ENCODE results near the gene NLE1. TPM values are rescaled to one million over a fixed set of nuclear protein-coding genes. Genes with fewer than 3 reads are reported as not detected.

Gene NLE1
- total and polyA plus RNA-seq, 2 experiments from 2014 or later, result 6.8 to 18.5 TPM

- no peak for TF ChIP-seq EZH2 (IDR thresholded peaks at IDR 0.05; ENCODE audit: insufficient read depth, poor library complexity, severe bottlenecking)
- TF ChIP-seq EZH2phosphoT487 (IDR thresholded peaks at IDR 0.05; ENCODE audit: insufficient read depth, low read depth), result no peak
- H2AFZ ChIP-seq, result no peak overlapping the region
- H4K20me1 ChIP-seq (ENCODE audit: insufficient read depth), result no peaks in the 10 kb centered on the region
- H3K9me3 ChIP-seq (ENCODE audit: low read depth), result no peaks in the 10 kb centered on the region
- no peak overlapping the region for H3K27ac ChIP-seq
- no peak for DNase-seq
- in situ Hi-C loops (cut with MboI), result no loop called here
- no peaks in the 10 kb centered on the region for H3K36me3 ChIP-seq (ENCODE audit: low read depth)
- H3K79me2 ChIP-seq (ENCODE audit: insufficient read depth), result no peaks in the 10 kb centered on the region
- no peak overlapping the region for H3K4me3 ChIP-seq
- no peak overlapping the region for H3K9ac ChIP-seq
- H3F3A ChIP-seq (ENCODE audit: insufficient read depth), result no peaks in the 10 kb centered on the region
- no peak overlapping the region for H3K4me2 ChIP-seq (ENCODE audit: unreplicated experiment)
- no peaks in the 10 kb centered on the region for H3K9me2 ChIP-seq (ENCODE audit: insufficient read depth)
- WGBS, 2 experiments (ENCODE audit: low coverage in 1 of 2, low lambda C conversion rate in 2 of 2, missing lambda C conversion rate in 2 of 2), result 69 to 73% methylated on average over 7 to 9 of the region's 9 CpGs
- H3K4me1 ChIP-seq (ENCODE audit: insufficient read depth), result no peaks in the 10 kb centered on the region
- H3K27me3 ChIP-seq (replicated peaks; ENCODE audit: insufficient read depth), result no peaks in the 10 kb centered on the region; the same call in none of the 2 replicates
These were observed 6.0 kb upstream of the NLE1 start for GRCh38 chr17:35148144-35148543.

GRCh38 chr17:35147375-35147905 lies 5.3 kb upstream of the NLE1 start, which contains the start of gene UNC45B:
TSS of gene UNC45B (plus strand) at chr17:35147817. CDS start at chr17:35148264, 447 bp downstream.
- Histone ChIP-seq H3K4me2 (ENCODE audit: unreplicated experiment) (no peak within 1 kb of the TSS), H3F3A (ENCODE audit: insufficient read depth) (no peaks in the 10 kb centered on the region), H4K20me1 (ENCODE audit: insufficient read depth) (no peaks in the 10 kb centered on the region), H3K9me2 (ENCODE audit: insufficient read depth) (no peaks in the 10 kb centered on the region), H3K27ac (no peak within 1 kb of the TSS), H2AFZ (no peak within 1 kb of the TSS), H3K79me2 (ENCODE audit: insufficient read depth) (no peaks in the 10 kb centered on the region), H3K27me3 (replicated peaks; ENCODE audit: insufficient read depth) (no peaks in the 10 kb centered on the region; the same call in 1 of the 2 replicates), H3K9me3 (ENCODE audit: low read depth) (no peaks in the 10 kb centered on the region), H3K4me1 (ENCODE audit: insufficient read depth) (no peaks in the 10 kb centered on the region), H3K4me3 (no peak within 1 kb of the TSS), H3K36me3 (ENCODE audit: low read depth) (no peaks in the 10 kb centered on the region), H3K9ac (no peak within 1 kb of the TSS)
- TF ChIP-seq EZH2phosphoT487 (IDR thresholded peaks at IDR 0.05; ENCODE audit: insufficient read depth, low read depth) (no peak), EZH2 (IDR thresholded peaks at IDR 0.05; ENCODE audit: insufficient read depth, poor library complexity, severe bottlenecking) (no peak)
- in situ Hi-C loops (cut with MboI), result no loop called here
- DNase-seq, result no peak
- 61 to 68% methylated on average over 4 of the region's 4 CpGs for WGBS, 2 experiments (ENCODE audit: low coverage in 1 of 2, low lambda C conversion rate in 2 of 2, missing lambda C conversion rate in 2 of 2)

GRCh38 chr17:35146214-35146833 lies 4.2 kb upstream of the NLE1 start:
- H3K4me1 ChIP-seq (ENCODE audit: insufficient read depth), result no peaks in the 10 kb centered on the region
- H3K36me3 ChIP-seq (ENCODE audit: low read depth), result no peaks in the 10 kb centered on the region
- no peaks in the 10 kb centered on the region for H4K20me1 ChIP-seq (ENCODE audit: insufficient read depth)
- WGBS, 2 experiments (ENCODE audit: low coverage in 1 of 2, low lambda C conversion rate in 2 of 2, missing lambda C conversion rate in 2 of 2), result 61 to 62% methylated on average over 4 of the region's 4 CpGs
- H3K27me3 ChIP-seq (replicated peaks; ENCODE audit: insufficient read depth), result no peaks in the 10 kb centered on the region; the same call in 1 of the 2 replicates
- H3K9ac ChIP-seq, result no peak overlapping the region
- H3K9me3 ChIP-seq (ENCODE audit: low read depth), result no peaks in the 10 kb centered on the region
- DNase-seq, result no peak
- H2AFZ ChIP-seq, result no peak overlapping the region
- H3K4me3 ChIP-seq, result no peak overlapping the region
- no peak for TF ChIP-seq EZH2phosphoT487 (IDR thresholded peaks at IDR 0.05; ENCODE audit: insufficient read depth, low read depth)
- no peak for TF ChIP-seq EZH2 (IDR thresholded peaks at IDR 0.05; ENCODE audit: insufficient read depth, poor library complexity, severe bottlenecking)
- no peak overlapping the region for H3K4me2 ChIP-seq (ENCODE audit: unreplicated experiment)
- in situ Hi-C loops (cut with MboI), result no loop called here
- H3K9me2 ChIP-seq (ENCODE audit: insufficient read depth), result no peaks in the 10 kb centered on the region
- H3K27ac ChIP-seq, result no peak overlapping the region
- no peaks in the 10 kb centered on the region for H3F3A ChIP-seq (ENCODE audit: insufficient read depth)
- peaks cover 7% of the 10 kb centered on the region for H3K79me2 ChIP-seq (ENCODE audit: insufficient read depth)

GRCh38 chr17:35144840-35145239 lies 2.7 kb upstream of the NLE1 start:
- no peak overlapping the region for H3K4me3 ChIP-seq
- no peak overlapping the region for H2AFZ ChIP-seq
- WGBS, 2 experiments (ENCODE audit: low coverage in 1 of 2, low lambda C conversion rate in 2 of 2, missing lambda C conversion rate in 2 of 2), result 56 to 67% methylated on average over 4 of the region's 4 CpGs
- peaks cover 4% of the 10 kb centered on the region; the same call in 1 of the 2 replicates for H3K4me1 ChIP-seq (ENCODE audit: insufficient read depth)
- no peak overlapping the region for H3K9ac ChIP-seq
- H3K27ac ChIP-seq, result no peak overlapping the region
- in situ Hi-C loops (cut with MboI), result no loop called here
- no peak for DNase-seq
- no peaks in the 10 kb centered on the region for H3K36me3 ChIP-seq (ENCODE audit: low read depth)
- H3K79me2 ChIP-seq (ENCODE audit: insufficient read depth), result peaks cover 22% of the 10 kb centered on the region
- H4K20me1 ChIP-seq (ENCODE audit: insufficient read depth), result no peaks in the 10 kb centered on the region
- no peak overlapping the region for H3K4me2 ChIP-seq (ENCODE audit: unreplicated experiment)
- H3K27me3 ChIP-seq (replicated peaks; ENCODE audit: insufficient read depth), result no peaks in the 10 kb centered on the region; the same call in 1 of the 2 replicates
- no peaks in the 10 kb centered on the region for H3F3A ChIP-seq (ENCODE audit: insufficient read depth)
- H3K9me2 ChIP-seq (ENCODE audit: insufficient read depth), result no peaks in the 10 kb centered on the region
- TF ChIP-seq EZH2phosphoT487 (IDR thresholded peaks at IDR 0.05; ENCODE audit: insufficient read depth, low read depth), result no peak
- TF ChIP-seq EZH2 (IDR thresholded peaks at IDR 0.05; ENCODE audit: insufficient read depth, poor library complexity, severe bottlenecking), result no peak
- no peaks in the 10 kb centered on the region for H3K9me3 ChIP-seq (ENCODE audit: low read depth)

All from GM23248 (cell line).